Tibial nerve (tissue), 4 donors: ENCODE measurements around the gene CDHR3. TPM values are rescaled to one million over a fixed set of nuclear protein-coding genes. Genes with fewer than 3 reads are reported as not detected.

Experiments used
- DNase-seq, 2 donors: peaks; one replicate each; pipeline ENCODE4 v3.0.0-alpha.2; 2019; ENCODE audit warnings: low spot score in 2 of 2
- H3K27ac ChIP-seq, 4 donors: fragments of 200-600 bp; sonication (generic) in 3 of 4; one replicate each; pipeline ENCODE4 v1.5.1; 2017 to 2019; ENCODE audit warnings: mild to moderate bottlenecking in 1 of 4
- H3K27me3 ChIP-seq, 2 donors: fragments of 200-600 bp; sonication (generic) in 1 of 2; one replicate each; pipeline versions ENCODE4 v1.5.1 to v1.6.0; 2017 to 2019
- H3K36me3 ChIP-seq, 3 donors: fragments of 200-600 bp; sonication (generic); one replicate each; pipeline ENCODE4 v1.5.1; 2018 to 2019
- H3K4me1 ChIP-seq, 4 donors: fragments of 200-600 bp; sonication (generic) in 3 of 4; one replicate each; pipeline ENCODE4 v1.5.1; 2017 to 2019
- H3K4me3 ChIP-seq, 4 donors: fragments of 200-600 bp; sonication (generic) in 3 of 4; one replicate each; pipeline ENCODE4 v1.5.1; 2017 to 2019; ENCODE audit warnings: mild to moderate bottlenecking in 1 of 4, moderate library complexity in 1 of 4
- H3K9me3 ChIP-seq, 4 donors: fragments of 200-600 bp; sonication (generic) in 3 of 4; one replicate each; pipeline ENCODE4 v1.5.1; 2017 to 2019
- EP300 ChIP-seq, 2 donors: sonication (generic); formaldehyde crosslinking; IDR thresholded peaks; one replicate each; pipeline ENCODE4 v1.6.1; 2017; ENCODE audit warnings: antibody characterized with exemption in 2 of 2, mild to moderate bottlenecking in 1 of 2
- POLR2A ChIP-seq, 2 donors: fragments of 450-650 bp; IDR thresholded peaks; one replicate each; pipeline ENCODE4 v1.6.1; 2017; ENCODE audit warnings: antibody characterized with exemption in 2 of 2, mild to moderate bottlenecking in 2 of 2, moderate library complexity in 2 of 2
- WGBS, 2 donors: methylation state at CpG; one replicate each; pipeline ENCODE4 v1.1.5; 2018; 5-methylcytosine and 5-hydroxymethylcytosine counted together
- total RNA-seq, 4 donors: library from RNA; depleted of rRNA; stranded (reverse); fragments of >200 nt; gene quantifications; one replicate each; pipeline ENCODE4 v1.1.0, GENCODE V29; 2016
- TF ChIP-seq, protein P1 (sequence below), 5 experiments: fragments of 200-600 bp in 3 of 5; fragments of 450-650 bp in 2 of 5; sonication (generic) in 3 of 5; IDR thresholded peaks; one replicate each; pipeline ENCODE4 v1.5.1; 2016 to 2019; ENCODE audit warnings: antibody characterized with exemption in 5 of 5, mild to moderate bottlenecking in 3 of 5, moderate library complexity in 2 of 5

The CDHR3 gene
- total RNA-seq, 4 donors from 2014 or later: 6.1 to 18.2 (median 10.5) TPM

- Histone ChIP-seq H3K27me3 (no peaks in the 10 kb centered on the region), H3K9me3 (no peaks in the 10 kb centered on the region), H3K36me3 (no peaks in the 10 kb centered on the region), H3K4me3 (no peak overlapping the region), H3K4me1 (peaks cover 0 to 31% (median 10%) of the 10 kb centered on the region in 4 donors), H3K27ac (no peak overlapping the region)
- no peak for TF ChIP-seq POLR2A (IDR thresholded peaks at IDR 0.05)
- TF ChIP-seq, protein P1, sequence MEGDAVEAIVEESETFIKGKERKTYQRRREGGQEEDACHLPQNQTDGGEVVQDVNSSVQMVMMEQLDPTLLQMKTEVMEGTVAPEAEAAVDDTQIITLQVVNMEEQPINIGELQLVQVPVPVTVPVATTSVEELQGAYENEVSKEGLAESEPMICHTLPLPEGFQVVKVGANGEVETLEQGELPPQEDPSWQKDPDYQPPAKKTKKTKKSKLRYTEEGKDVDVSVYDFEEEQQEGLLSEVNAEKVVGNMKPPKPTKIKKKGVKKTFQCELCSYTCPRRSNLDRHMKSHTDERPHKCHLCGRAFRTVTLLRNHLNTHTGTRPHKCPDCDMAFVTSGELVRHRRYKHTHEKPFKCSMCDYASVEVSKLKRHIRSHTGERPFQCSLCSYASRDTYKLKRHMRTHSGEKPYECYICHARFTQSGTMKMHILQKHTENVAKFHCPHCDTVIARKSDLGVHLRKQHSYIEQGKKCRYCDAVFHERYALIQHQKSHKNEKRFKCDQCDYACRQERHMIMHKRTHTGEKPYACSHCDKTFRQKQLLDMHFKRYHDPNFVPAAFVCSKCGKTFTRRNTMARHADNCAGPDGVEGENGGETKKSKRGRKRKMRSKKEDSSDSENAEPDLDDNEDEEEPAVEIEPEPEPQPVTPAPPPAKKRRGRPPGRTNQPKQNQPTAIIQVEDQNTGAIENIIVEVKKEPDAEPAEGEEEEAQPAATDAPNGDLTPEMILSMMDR (IDR thresholded peaks at IDR 0.05): peak in 3 of 5 experiments; percentile 25 to 37 (median 31)
- TF ChIP-seq EP300 (IDR thresholded peaks at IDR 0.05): peak in 1 of 2 donors; percentile 8
- WGBS, 2 donors: 80 to 86% methylated on average over 7 of the region's 7 CpGs
- peak in 1 of 2 donors; percentile 13 for DNase-seq
These were observed 28.4 kb upstream of the CDHR3 start for GRCh38 chr7:105934572-105935185.

- no peaks in the 10 kb centered on the region for H3K36me3 ChIP-seq
- TF ChIP-seq, protein P1 (IDR thresholded peaks at IDR 0.05): no peak
- TF ChIP-seq EP300 (IDR thresholded peaks at IDR 0.05): no peak
- TF ChIP-seq POLR2A (IDR thresholded peaks at IDR 0.05): no peak
- peaks cover 0 to 31% (median 10%) of the 10 kb centered on the region in 4 donors for H3K4me1 ChIP-seq
- DNase-seq: no peak
- H3K27ac ChIP-seq: no peak overlapping the region
- H3K4me3 ChIP-seq: no peak overlapping the region
- no peaks in the 10 kb centered on the region for H3K27me3 ChIP-seq
- H3K9me3 ChIP-seq: no peaks in the 10 kb centered on the region
- 91 to 92% methylated on average over 5 of the region's 5 CpGs for WGBS, 2 donors
These were observed 27.8 kb upstream of the CDHR3 start for GRCh38 chr7:105935250-105935649.

DNA sequence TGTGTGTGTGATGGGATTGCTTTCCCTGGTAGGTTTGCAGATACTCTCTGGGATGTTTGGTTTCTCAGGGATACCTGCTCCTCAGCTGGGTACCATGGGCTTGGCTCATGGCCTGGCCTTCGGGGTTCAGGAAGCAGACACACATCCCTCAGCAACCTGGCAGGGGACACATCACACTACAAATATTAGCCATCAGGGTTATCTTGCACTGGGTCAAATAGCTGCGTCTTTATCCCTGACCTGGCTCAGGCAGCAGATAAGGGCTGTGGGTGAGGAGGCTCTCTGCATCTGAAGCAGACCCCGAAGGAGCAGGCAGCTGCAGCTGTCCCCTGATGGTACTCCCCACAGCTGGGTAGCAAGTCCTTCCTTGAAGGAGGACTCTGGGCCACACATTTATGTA is 25.7 kb upstream of the CDHR3 start:
- TF ChIP-seq EP300 (IDR thresholded peaks at IDR 0.05) (no peak), POLR2A (IDR thresholded peaks at IDR 0.05) (no peak)
- TF ChIP-seq, protein P1 (IDR thresholded peaks at IDR 0.05): no peak
- no peak overlapping the region for H3K4me3 ChIP-seq
- peaks cover 0 to 23% (median 6%) of the 10 kb centered on the region in 4 donors for H3K4me1 ChIP-seq
- H3K27me3 ChIP-seq: no peaks in the 10 kb centered on the region
- 86 to 89% methylated on average over 3 of the region's 3 CpGs for WGBS, 2 donors
- H3K27ac ChIP-seq: no peak overlapping the region
- no peak for DNase-seq
- H3K9me3 ChIP-seq: no peaks in the 10 kb centered on the region
- H3K36me3 ChIP-seq: no peaks in the 10 kb centered on the region

DNA sequence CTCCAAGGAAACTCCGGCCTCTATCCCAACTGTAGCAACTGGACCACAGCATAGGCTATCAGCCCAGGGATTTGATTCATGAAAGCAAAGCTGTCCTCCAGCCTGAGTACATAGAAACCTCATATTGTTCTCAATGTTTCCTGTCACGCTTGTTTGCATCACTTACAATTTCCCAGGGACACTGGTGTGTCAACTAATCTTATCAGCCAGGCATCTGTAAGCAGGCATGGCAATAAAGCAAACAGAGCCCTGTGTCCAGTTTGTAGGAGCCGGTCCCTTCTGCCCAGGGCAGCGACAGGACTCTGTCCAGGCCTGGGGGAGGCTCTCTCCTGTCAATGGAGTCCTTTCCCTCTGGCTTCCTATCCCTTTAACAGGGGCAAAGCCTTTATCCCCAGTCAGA is 23.0 kb upstream of the CDHR3 start:
- H3K4me1 ChIP-seq: peaks cover 0 to under 1% (median 0%) of the 10 kb centered on the region in 4 donors
- H3K4me3 ChIP-seq: no peak overlapping the region
- H3K27me3 ChIP-seq: no peaks in the 10 kb centered on the region
- no peaks in the 10 kb centered on the region for H3K36me3 ChIP-seq
- TF ChIP-seq POLR2A (IDR thresholded peaks at IDR 0.05): no peak
- TF ChIP-seq, protein P1 (IDR thresholded peaks at IDR 0.05): no peak
- TF ChIP-seq EP300 (IDR thresholded peaks at IDR 0.05): no peak
- 55 to 66% methylated on average over 4 of the region's 4 CpGs for WGBS, 2 donors
- no peak for DNase-seq
- H3K27ac ChIP-seq: no peak overlapping the region
- H3K9me3 ChIP-seq: no peaks in the 10 kb centered on the region

GRCh38 chr7:105941596-105941995 is 21.5 kb upstream of the CDHR3 start:
- Histone ChIP-seq H3K9me3 (no peaks in the 10 kb centered on the region), H3K27me3 (no peaks in the 10 kb centered on the region), H3K27ac (no peak overlapping the region), H3K4me3 (no peak overlapping the region), H3K4me1 (no peaks in the 10 kb centered on the region), H3K36me3 (no peaks in the 10 kb centered on the region)
- no peak for DNase-seq
- no peak for TF ChIP-seq POLR2A (IDR thresholded peaks at IDR 0.05)
- TF ChIP-seq, protein P1 (IDR thresholded peaks at IDR 0.05): no peak
- no peak for TF ChIP-seq EP300 (IDR thresholded peaks at IDR 0.05)
